ENCODE data around the gene RIMS3.
"Not testable (repeated sequence)": the region's sequence is repeated elsewhere in the genome, so short reads cannot be mapped to it uniquely, and the experiment has no call there.

RIMS3 gene

DNA sequence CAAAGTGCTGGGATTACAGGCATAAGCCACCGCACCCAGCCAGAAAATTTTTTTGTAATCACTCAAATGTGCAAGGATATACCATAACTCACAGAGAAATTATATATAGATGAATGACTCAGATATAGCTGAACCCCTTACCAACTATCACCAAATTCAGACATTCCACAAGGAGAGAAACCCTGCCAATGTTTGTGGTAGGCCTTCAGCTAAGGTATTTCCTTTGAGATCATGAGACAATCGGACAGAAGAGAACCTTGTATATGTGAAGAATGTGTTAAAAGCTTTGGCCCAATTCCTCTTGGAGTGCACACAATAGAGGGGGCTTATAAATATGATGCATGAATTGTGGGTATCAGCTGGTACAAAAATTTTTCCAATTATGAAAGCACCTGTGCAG lies 83.4 kb downstream of the RIMS3 start:
- intact Hi-C loops (cut with DNase I; ENCODE audit: low total_unique reads) = no loop called here
- no peaks in the 10 kb centered on the region for H3K9me3 ChIP-seq
- TF ChIP-seq, protein P1, sequence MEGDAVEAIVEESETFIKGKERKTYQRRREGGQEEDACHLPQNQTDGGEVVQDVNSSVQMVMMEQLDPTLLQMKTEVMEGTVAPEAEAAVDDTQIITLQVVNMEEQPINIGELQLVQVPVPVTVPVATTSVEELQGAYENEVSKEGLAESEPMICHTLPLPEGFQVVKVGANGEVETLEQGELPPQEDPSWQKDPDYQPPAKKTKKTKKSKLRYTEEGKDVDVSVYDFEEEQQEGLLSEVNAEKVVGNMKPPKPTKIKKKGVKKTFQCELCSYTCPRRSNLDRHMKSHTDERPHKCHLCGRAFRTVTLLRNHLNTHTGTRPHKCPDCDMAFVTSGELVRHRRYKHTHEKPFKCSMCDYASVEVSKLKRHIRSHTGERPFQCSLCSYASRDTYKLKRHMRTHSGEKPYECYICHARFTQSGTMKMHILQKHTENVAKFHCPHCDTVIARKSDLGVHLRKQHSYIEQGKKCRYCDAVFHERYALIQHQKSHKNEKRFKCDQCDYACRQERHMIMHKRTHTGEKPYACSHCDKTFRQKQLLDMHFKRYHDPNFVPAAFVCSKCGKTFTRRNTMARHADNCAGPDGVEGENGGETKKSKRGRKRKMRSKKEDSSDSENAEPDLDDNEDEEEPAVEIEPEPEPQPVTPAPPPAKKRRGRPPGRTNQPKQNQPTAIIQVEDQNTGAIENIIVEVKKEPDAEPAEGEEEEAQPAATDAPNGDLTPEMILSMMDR (IDR thresholded peaks at IDR 0.05) = no peak
- no peak overlapping the region for H3K27ac ChIP-seq
- no peak for DNase-seq
- H3K4me3 ChIP-seq = no peak overlapping the region
- H3K4me1 ChIP-seq = peaks cover 0 to 12% (median 2%) of the 10 kb centered on the region in 4 donors
- no peaks in the 10 kb centered on the region for H3K36me3 ChIP-seq
- no peaks in the 10 kb centered on the region for H3K27me3 ChIP-seq

DNA sequence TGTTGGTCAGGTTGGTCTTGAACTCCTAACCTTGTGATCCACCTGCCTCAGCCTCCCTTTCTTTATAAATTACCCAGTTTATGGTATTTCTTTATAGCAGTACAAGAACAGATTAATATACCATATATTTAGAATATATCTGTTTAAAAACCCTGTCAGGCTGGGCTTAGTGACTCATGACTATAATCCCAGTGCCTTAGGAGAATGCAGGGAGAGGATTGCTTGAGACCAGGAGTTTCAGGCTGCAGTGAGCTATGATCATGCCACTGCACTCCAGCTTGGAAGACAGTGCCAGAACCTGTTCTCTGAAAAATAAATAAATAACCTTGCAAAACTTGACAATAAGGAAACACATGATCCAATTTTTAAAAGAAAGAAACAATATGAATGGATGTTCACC lies 90.1 kb downstream of the RIMS3 start:
- TF ChIP-seq, protein P1 (IDR thresholded peaks at IDR 0.05) = no peak

DNA sequence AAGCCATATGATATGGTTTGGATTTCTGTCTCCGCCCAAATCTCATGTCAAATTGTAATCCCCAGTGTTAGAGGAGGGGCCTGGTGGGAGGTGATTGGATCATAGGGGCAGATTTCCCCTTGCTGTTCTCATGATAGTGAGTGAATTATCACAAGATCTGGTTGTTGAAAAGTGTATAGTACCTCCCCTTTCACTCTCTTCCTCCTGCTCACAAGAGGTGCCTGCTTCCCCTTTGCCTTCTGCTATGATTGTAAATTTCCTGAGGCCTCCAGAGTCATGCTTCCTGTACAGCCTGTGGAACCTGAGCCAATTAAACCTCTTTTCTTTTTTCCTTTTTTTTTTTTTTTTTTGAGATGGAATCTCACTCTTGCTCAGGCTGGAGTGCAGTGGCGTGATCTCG lies 90.7 kb downstream of the RIMS3 start:
- H3K9me3 ChIP-seq; H3K27ac ChIP-seq; H3K27me3 ChIP-seq; DNase-seq; H3K4me3 ChIP-seq; H3K4me1 ChIP-seq; H3K36me3 ChIP-seq; intact Hi-C loops (cut with DNase I; ENCODE audit: low total_unique reads): not testable (repeated sequence)

More for the DNA sequence above, 90.1 kb downstream of the RIMS3 start:
- intact Hi-C loops (cut with DNase I; ENCODE audit: low total_unique reads) = no loop called here
- DNase-seq = no peak
- Histone ChIP-seq H3K27ac (no peak overlapping the region), H3K4me3 (no peak overlapping the region), H3K27me3 (no peaks in the 10 kb centered on the region), H3K36me3 (no peaks in the 10 kb centered on the region), H3K9me3 (no peaks in the 10 kb centered on the region), H3K4me1 (no peaks in the 10 kb centered on the region)

Data from tibial artery (tissue), 4 donors.